ENCODE data around the gene PLXDC2.

GRCh38 chr10:20207653-20208052, 391.4 kb downstream of the PLXDC2 start:
- no peak for TF ChIP-seq CTCF (IDR thresholded peaks at IDR 0.05)
- TF ChIP-seq POLR2A (IDR thresholded peaks at IDR 0.05), result no peak

Data from heart left ventricle (tissue), 13 donors.